ENCODE results near the gene BAZ2B.

BAZ2B gene

GRCh38 chr2:159612255-159612901, 4.0 kb downstream of the BAZ2B start:
- TF ChIP-seq POLR2A (IDR thresholded peaks at IDR 0.05; ENCODE audit: low read length): no peak
- no peak for TF ChIP-seq GATA1 (IDR thresholded peaks at IDR 0.05; ENCODE audit: low read depth, low read length)
- peak; percentile 40 to 52 for DNase-seq

- TF ChIP-seq POLR2A (IDR thresholded peaks at IDR 0.05; ENCODE audit: low read length): no peak
- no peak for TF ChIP-seq GATA1 (IDR thresholded peaks at IDR 0.05; ENCODE audit: low read depth, low read length)
Measured at GRCh38 chr2:159609811-159610549, 6.4 kb downstream of the BAZ2B start.

DNA sequence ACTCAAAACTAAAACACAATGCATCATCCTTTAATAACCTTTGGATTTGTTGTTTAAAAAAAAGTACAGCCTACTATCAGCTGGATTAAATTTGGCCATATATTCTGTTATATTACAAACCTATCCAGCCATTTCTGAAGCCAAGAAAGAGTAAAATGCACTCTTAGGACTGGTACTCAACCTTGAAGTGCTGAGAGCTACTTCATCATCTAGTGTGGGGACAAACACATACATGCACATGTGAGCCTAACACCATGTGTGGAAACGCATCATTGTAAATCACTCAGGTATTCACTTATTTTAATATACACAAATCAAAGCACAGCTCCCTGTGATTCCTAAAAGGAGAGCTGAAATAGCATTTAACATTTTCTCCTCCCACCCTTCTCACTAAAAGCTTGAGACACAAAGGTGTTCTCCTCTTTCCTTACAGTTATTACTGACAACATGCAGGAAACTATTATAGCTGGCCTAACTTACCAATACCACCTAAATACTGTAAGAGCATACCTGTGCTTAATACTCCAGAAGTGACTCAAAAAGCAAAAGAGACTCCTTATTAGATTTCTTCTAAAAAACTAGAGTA, 7.5 kb downstream of the BAZ2B start:
- DNase-seq: no peak
- no peak for TF ChIP-seq POLR2A (IDR thresholded peaks at IDR 0.05; ENCODE audit: low read length)

More at GRCh38 chr2:159609811-159610549, 6.4 kb downstream of the BAZ2B start:
- DNase-seq: no peak

DNA sequence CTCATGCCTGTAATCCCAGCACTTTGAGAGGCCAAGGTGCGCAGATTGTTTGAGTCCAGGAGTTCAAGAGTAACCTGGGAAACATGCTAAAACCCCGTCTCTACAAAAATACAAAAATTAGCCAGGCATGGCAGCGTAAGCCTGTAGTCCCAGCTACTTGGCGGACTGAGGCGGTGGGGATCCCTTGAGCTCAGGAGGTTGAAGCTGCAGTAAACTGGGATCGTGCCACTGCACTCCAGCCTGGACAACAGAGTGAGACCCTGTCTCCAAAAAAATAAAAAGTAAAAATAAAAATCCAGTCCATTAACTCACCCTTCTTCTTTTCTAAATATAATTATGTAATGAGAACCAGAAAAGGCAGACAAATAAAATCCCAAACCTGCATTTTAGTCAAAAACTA, 8.2 kb downstream of the BAZ2B start:
- no peak for DNase-seq
- TF ChIP-seq POLR2A (IDR thresholded peaks at IDR 0.05; ENCODE audit: low read length) (no peak), GATA1 (IDR thresholded peaks at IDR 0.05; ENCODE audit: low read depth, low read length) (no peak)

GRCh38 chr2:159606287-159606686, 10.1 kb downstream of the BAZ2B start:
- DNase-seq: no peak
- no peak for TF ChIP-seq GATA1 (IDR thresholded peaks at IDR 0.05; ENCODE audit: low read depth, low read length)
- no peak for TF ChIP-seq POLR2A (IDR thresholded peaks at IDR 0.05; ENCODE audit: low read length)

DNA sequence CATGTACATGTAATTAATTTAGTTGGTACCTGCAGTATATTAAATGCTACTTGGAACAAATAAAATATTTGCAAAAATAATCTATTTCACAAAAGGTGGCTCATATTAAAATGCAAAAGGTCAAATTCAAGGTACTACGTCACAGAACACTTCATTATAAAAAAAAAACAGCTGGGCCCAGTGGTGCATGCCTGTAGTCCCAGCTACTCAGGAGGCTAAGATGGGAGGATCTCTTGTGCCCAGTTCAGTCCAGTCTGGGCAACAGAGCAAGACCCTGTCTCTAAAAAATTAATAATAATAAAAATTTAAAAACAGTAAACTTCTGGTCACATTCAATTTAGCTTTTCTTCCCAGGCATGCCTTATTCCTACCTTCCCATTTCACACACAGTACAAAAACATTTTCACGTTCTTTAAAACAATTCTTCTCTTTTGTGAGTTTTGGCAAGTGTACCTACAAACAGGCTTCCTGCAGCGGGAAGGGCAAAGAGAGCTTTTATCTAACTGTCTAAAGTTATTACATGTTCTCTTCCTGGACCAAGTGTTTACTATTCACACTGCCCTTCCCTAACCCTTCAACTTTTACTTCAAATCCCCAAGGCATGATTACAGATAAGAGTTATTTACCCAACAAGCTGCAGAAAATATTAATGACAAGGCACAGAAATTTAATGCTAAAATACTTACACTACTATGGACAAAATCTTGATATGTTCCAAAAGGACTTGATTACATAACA, 10.7 kb downstream of the BAZ2B start:
- no peak for DNase-seq
- TF ChIP-seq GATA1 (IDR thresholded peaks at IDR 0.05; ENCODE audit: low read depth, low read length): no peak
- no peak for TF ChIP-seq POLR2A (IDR thresholded peaks at IDR 0.05; ENCODE audit: low read length)

DNA sequence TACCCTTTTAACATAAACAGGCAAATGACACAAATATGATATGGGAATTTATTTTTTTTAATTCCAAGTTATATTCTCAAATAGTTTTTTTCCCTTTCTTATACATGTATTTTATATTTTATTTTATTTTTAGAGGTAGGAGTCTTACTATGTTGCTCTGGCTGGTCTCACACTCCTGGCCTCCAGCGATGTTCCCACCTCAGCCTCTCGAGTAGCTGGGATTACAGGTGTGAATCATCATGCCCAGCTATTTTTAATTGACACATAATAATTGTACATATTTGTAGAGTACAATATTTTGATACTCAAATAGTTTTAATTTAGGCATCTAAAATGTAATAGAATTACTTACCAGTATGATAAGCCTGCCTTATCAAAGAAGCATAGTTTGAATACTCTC, 12.2 kb downstream of the BAZ2B start:
- DNase-seq: no peak
- no peak for TF ChIP-seq GATA1 (IDR thresholded peaks at IDR 0.05; ENCODE audit: low read depth, low read length)
- TF ChIP-seq POLR2A (IDR thresholded peaks at IDR 0.05; ENCODE audit: low read length): no peak

DNA sequence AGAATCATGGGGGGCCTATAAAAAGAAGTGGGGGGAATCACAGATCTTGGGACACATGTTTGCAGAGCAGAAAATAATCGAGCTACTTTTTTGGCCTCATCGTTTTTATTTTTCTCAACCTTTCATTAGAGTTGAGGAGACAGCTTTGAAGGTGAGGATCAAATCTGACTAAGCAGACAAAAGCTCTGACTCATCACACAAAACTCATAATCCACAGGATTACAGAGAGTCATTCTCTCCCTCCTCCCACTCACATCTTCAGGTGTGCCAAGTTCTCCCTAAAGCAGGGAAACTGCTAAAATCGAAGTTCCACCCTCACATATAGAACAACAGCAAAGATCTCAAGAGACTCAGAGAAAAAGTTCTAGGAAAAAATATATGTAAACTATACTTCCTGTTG, 15.6 kb downstream of the BAZ2B start:
- TF ChIP-seq GATA1 (IDR thresholded peaks at IDR 0.05; ENCODE audit: low read depth, low read length) (no peak), POLR2A (IDR thresholded peaks at IDR 0.05; ENCODE audit: low read length) (no peak)
- no peak for DNase-seq

DNA sequence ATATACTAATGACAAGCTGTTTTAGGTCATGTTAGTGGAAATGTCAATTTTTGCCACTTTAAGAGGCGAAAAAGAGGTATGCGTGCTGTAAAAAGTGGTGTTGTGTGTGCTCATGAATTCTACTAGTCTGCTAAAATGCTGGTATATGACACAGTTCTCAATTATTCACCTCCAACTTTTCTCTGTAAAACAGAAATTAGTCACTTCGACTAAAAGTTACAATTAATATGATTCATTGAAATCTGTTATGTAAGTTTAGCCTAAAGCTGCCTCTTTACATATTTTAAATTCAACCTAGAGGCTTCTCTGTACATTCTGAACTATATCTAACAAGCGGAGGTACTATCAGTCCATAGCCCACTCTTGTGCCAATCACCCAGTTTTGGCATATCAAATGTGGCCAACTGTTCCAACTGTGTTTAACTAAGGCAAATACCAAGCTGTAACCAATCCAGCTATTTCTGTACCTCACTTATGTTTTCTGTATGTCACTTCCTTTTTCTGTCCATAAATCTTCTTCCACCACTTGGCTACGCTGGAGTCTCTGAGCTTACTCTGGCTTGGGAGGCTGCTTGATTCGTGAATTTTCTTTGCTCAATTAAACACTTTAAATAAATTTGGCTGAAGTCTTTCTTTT, 20.8 kb downstream of the BAZ2B start:
- no peak for TF ChIP-seq GATA1 (IDR thresholded peaks at IDR 0.05; ENCODE audit: low read depth, low read length)
- no peak for TF ChIP-seq POLR2A (IDR thresholded peaks at IDR 0.05; ENCODE audit: low read length)
- no peak for DNase-seq

DNA sequence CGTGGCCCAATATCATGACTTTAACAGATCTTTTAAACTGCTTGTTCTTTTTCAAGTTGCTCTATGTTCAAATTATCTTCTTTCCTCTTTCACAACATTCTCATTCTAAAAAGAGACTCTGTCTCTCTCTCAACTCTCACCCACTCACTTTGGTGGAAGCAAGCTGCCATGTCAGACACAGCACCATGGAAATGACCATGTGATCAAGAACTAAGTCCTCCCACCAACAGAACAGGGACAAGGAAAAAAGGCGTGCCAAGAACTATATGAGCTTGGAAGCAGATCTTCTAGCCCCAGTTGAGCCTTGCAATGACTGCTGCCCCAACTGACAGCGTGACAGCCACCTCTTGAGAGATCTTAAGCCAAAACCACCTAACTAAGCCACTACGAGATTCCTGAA, 23.9 kb downstream of the BAZ2B start:
- no peak for DNase-seq
- TF ChIP-seq GATA1 (IDR thresholded peaks at IDR 0.05; ENCODE audit: low read depth, low read length): no peak
- no peak for TF ChIP-seq POLR2A (IDR thresholded peaks at IDR 0.05; ENCODE audit: low read length)

- no peak for TF ChIP-seq POLR2A (IDR thresholded peaks at IDR 0.05; ENCODE audit: low read length)
- no peak for TF ChIP-seq GATA1 (IDR thresholded peaks at IDR 0.05; ENCODE audit: low read depth, low read length)
- DNase-seq: no peak
Measured at GRCh38 chr2:159591221-159591620, 25.1 kb downstream of the BAZ2B start.

GRCh38 chr2:159589286-159589685, 27.1 kb downstream of the BAZ2B start:
- DNase-seq: no peak
- TF ChIP-seq POLR2A (IDR thresholded peaks at IDR 0.05; ENCODE audit: low read length) (no peak), GATA1 (IDR thresholded peaks at IDR 0.05; ENCODE audit: low read depth, low read length) (no peak)

DNA sequence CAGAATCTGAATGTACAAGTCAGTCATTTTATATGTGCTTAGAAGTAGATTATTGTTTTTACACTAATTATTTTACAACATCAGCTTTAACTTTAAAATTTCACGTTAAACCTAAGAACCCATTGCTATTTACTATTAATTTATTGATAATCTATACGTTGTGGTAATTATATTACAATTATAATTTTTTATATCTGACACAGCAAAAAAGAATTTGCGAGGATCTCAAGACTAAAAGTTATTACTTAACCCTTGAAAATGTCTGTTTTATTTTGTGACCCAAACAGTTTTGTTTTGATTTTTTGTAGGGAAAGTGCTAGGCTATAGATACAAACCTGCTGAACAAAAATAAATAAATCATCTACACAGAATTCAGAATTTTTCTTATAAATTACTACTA, 30.3 kb downstream of the BAZ2B start:
- TF ChIP-seq GATA1 (IDR thresholded peaks at IDR 0.05; ENCODE audit: low read depth, low read length): no peak
- TF ChIP-seq POLR2A (IDR thresholded peaks at IDR 0.05; ENCODE audit: low read length): no peak
- DNase-seq: no peak

GRCh38 chr2:159585622-159586021, 30.7 kb downstream of the BAZ2B start:
- DNase-seq: no peak
- TF ChIP-seq POLR2A (IDR thresholded peaks at IDR 0.05; ENCODE audit: low read length): no peak
- TF ChIP-seq GATA1 (IDR thresholded peaks at IDR 0.05; ENCODE audit: low read depth, low read length): no peak

Measured in erythroblast (primary cell).